ENCODE results near the gene CTBP2. TPM values are rescaled to one million over a fixed set of nuclear protein-coding genes. Genes with fewer than 3 reads are reported as not detected.

Gene CTBP2
- total RNA-seq, 1 donor from 2014 or later: 46.7 TPM

GRCh38 chr10:125006921-125007426 lies 153.4 kb downstream of the CTBP2 start:
- no peak for ATAC-seq

GRCh38 chr10:125006188-125006680 lies 154.1 kb downstream of the CTBP2 start:
- ATAC-seq: no peak

- no peak for ATAC-seq
These were observed 154.8 kb downstream of the CTBP2 start for GRCh38 chr10:125005312-125006187.

- no peak for ATAC-seq
These were observed 155.6 kb downstream of the CTBP2 start for GRCh38 chr10:125004571-125005311.

- ATAC-seq: no peak
These were observed 156.4 kb downstream of the CTBP2 start for GRCh38 chr10:125003901-125004467.

- no peak for ATAC-seq
These were observed 157.0 kb downstream of the CTBP2 start for GRCh38 chr10:125003146-125003900.

- no peak for ATAC-seq
These were observed 157.8 kb downstream of the CTBP2 start for GRCh38 chr10:125002423-125003145.

- ATAC-seq: no peak
These were observed 158.3 kb downstream of the CTBP2 start for GRCh38 chr10:125002047-125002422.

- ATAC-seq: peak; percentile 82
These were observed 158.9 kb downstream of the CTBP2 start for GRCh38 chr10:125001313-125002046.

- peak; percentile 40 for ATAC-seq
These were observed 159.7 kb downstream of the CTBP2 start for GRCh38 chr10:125000366-125001312.

- ATAC-seq: no peak
These were observed 160.7 kb downstream of the CTBP2 start for GRCh38 chr10:124999433-125000365.

- no peak for ATAC-seq
These were observed 161.6 kb downstream of the CTBP2 start for GRCh38 chr10:124998624-124999291.

- no peak for ATAC-seq
These were observed 162.4 kb downstream of the CTBP2 start for GRCh38 chr10:124997771-124998623.

- ATAC-seq: no peak
These were observed 163.1 kb downstream of the CTBP2 start for GRCh38 chr10:124997306-124997705.

GRCh38 chr10:124996854-124997215 lies 163.5 kb downstream of the CTBP2 start:
- no peak for ATAC-seq

- no peak for ATAC-seq
These were observed 164.1 kb downstream of the CTBP2 start for GRCh38 chr10:124996127-124996853.
